GM19351 (cell line): ENCODE results near the gene ALS2CL.

Experiments
- ATAC-seq: cut with Tn5 transposase; IDR thresholded peaks from one replicate; pipeline ENCODE4 v1.9.1; 2021; ENCODE audit warnings: mild to moderate bottlenecking, moderate library complexity; ENCODE audit not compliant: unreplicated experiment

Gene ALS2CL

DNA sequence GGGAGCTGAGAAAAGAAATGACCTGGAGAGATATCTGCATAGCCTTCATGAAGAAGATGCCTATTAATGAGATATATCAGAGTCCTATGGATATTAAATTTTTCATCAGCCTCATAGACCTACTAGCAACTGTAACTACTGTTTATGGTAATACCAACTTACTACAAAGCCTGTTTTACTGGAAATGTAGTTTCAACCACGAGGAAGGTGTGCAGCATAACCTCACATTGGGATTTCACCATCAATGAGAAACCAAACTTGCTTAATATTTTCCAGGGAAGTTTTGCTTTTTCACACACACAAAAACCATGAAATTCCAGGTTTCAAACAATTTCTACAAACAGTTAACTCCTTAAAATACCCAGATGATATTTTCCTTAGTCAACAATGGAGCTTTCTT, 49.8 kb downstream of the ALS2CL start:
- no peak for ATAC-seq

DNA sequence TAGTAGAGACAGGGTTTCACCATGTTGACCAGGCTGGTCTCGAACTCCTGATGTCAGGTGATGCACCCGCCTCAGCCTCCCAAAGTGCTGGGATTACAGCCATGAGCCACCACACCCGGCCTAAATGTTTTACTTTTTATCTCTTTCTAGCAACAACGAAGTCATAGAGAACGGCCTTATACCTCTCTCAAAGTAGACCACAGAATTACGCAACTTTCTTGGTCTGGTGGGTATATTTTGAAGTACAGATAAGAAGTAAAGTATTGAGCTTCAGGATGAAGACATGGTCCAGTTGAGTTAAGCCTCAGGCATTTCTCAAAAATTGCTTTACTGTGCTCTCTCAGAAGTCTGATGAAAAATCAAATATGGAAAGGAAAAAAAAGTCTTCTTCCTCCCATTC, 50.5 kb downstream of the ALS2CL start:
- no peak for ATAC-seq

- ATAC-seq: no peak
These were observed 52.6 kb downstream of the ALS2CL start for GRCh38 chr3:46640927-46641326.

GRCh38 chr3:46639221-46639620, 54.3 kb downstream of the ALS2CL start:
- ATAC-seq: no peak

GRCh38 chr3:46634856-46635255, 58.6 kb downstream of the ALS2CL start:
- ATAC-seq: no peak

GRCh38 chr3:46632792-46633191, 60.7 kb downstream of the ALS2CL start:
- no peak for ATAC-seq

GRCh38 chr3:46629551-46630517, 63.6 kb downstream of the ALS2CL start:
- no peak for ATAC-seq

- ATAC-seq: no peak
These were observed 64.5 kb downstream of the ALS2CL start for GRCh38 chr3:46628901-46629369.

DNA sequence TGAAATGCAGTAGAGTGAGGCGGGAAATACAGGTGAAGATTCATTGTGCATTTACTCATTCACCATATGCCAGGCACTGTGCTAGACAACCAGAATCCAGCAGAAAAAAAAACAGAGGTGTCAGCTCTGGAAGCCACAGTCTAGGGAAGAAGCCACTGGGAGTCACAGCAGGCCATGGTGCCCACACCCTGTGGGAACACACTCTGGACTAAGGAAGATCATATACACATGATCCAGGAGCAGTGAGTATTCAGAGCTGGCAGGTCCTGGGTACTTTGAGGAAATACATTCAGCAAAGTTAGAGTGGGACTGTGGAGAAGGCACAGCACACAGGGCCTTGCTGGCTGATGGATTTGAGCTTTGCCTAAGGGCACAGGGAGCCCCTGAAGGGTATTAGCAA, 66.4 kb downstream of the ALS2CL start:
- no peak for ATAC-seq

DNA sequence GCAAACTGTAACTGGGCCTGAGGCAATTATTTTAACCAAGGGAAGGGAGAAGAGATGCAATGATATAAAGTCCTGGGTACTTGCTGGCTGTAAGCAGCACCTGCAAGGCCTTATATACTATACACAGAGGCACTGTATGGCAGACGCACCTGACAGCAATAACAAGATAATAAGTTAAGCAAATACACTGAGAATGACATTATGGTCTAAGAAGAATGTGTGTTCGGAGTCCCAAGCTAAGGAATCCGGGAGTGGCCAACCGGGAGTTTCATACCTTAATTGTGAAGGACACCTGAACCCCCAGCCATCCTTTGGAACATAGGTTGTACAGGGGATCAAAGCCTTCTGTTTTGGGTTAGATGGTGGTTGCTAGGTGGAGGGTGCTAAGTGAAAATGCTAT, 67.4 kb downstream of the ALS2CL start:
- ATAC-seq: no peak

- no peak for ATAC-seq
These were observed 68.4 kb downstream of the ALS2CL start for GRCh38 chr3:46624975-46625490.

DNA sequence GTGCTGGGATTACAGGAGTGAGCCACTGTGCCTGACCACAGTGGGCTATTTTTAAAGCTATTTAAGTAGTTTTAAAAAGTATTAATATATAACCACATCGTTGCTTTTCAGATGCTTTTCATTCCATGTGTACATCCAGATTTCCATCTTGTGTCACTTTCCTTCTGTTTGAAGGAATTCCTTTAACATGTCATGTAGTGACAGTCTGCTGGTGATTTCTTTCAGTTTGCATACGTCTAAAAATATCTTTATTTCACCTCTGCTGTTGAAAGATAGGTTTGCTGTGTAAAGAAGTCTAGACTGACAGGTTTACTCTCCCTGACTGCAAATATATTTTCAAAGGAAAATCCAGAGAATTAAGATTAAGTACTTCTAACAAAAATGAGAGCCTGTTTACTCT, 68.9 kb downstream of the ALS2CL start:
- no peak for ATAC-seq

DNA sequence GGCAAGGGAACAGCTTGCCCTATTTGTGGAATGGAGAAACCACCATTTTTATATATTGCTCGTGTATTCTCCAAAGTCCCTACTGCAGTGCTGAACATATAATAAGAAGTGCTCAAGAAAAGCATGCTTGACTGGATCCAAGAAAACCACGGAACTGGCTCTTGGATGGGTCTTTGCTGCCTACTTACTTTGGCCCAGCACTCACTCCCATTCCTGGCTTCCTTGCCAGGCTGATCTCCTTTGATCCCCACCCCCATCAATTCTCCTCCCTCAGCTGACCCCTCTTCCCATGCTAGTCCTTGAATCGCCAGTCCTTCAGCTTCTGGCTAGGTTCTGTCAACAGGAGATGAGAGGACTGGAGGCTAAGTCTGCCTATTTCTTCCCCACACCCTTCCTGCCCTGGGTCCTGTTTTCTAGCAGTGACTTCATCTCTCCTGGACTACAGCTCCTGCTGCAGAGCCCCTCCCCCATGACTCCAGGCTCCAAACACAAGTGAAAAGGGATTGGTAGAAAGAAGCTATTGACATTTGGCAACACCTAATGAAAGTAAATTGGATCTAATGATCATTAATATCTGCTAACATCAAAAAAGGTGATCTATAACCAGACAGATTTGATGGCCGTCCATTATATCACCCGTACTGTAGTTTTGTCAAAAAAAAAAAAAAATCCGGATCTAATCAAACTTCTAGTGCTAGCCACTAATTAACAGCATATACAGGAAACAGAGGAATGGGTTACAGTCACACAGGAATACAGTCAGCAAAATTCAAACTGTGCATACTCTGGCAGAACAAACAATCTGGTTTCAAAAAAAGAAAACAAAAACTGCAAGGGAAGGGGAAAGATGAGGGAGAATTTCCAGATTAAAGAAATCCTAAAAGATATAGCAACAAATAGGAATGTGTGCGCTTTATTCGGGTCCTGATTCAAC, 73.4 kb downstream of the ALS2CL start:
- no peak for ATAC-seq
